GM21528 (cell line): ENCODE data around the gene RPN2.

Experiments
- ATAC-seq: cut with Tn5 transposase; IDR thresholded peaks from one replicate; pipeline ENCODE4 v1.9.1; 2021; ENCODE audit warnings: mild to moderate bottlenecking, moderate library complexity; ENCODE audit not compliant: unreplicated experiment, low FRiP score

The RPN2 gene

DNA sequence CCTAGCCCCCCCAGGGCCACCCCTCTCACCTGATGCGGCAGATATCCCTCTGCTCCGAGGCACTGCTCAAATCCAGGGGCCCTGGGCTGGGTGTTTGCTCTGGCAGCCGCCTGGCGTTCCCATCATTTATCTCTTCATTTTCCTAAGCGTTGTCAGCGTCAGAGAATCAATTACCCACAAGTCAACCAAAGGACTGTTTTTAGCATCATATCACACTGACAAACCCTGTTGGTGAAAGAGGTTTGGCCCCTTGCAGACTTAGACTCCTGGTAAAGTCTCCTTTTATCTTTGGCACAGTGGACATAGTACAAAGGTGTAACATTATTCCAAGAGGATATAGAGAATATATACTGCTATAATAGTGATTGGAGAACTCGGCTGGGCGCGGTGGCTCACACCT is 82.6 kb downstream of the RPN2 start, which contains the start of gene GHRH:
TSS of gene GHRH (minus strand) at position 101 of the 400 bp plus-strand sequence. CDS start 4,925 bp downstream, outside the sequence.
- no peak for ATAC-seq

- ATAC-seq: no peak
Measured at GRCh38 chr20:37262505-37262904, 83.4 kb downstream of the RPN2 start.

- no peak for ATAC-seq
Measured at GRCh38 chr20:37263686-37264085, 84.6 kb downstream of the RPN2 start.

DNA sequence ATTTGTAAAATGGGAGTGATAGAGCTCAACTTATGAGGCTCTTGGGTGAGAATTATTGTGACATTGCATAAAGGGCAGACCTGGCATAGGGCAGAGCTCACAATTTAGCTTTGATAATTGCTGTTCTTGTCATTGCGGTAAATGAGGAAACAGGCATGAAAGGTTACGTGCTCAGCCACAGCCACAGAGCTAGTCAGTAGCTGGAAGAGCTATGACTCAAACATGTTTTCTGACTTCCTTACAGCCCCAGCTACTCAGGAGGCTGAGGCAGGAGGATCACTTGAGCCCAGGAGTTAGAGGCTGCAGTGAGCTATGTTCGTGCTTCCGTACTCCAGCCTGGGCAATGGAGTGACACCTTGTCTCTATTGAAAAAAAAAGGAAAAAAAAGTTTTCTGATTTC is 86.0 kb downstream of the RPN2 start:
- no peak for ATAC-seq

DNA sequence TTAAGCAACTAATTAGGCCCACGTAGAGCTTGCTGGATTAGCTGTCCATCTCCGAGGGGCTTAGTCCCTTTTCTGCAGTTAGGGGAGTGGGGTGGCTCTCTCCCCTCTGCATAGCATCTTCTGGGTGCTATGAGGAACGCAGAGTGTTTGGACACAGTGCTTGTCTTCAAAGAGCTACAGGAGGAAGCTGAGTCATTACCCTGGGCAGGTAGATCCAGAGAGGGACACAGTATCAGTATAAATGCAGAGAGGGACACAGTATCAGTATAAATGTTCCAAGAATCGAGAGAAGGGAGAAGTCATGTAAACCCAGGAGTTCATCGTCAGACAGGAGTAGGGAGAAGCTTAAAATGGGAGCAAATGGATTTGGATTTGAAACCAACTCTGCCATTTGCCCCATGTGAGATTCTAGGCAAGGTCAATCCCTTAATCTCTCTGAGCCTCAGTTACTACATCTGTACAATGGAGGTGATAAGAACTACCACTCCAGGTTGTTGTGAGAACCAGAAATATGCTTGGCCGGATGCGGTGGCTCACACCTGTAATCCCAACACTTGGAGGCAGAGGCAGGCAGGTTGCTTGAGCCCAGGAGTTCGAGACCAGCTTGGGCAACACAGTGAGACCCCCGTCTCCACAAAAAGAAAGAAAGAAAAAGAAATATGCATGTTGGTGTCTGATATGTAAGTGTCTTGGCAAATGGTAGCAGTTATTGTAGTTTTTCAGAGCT is 88.0 kb downstream of the RPN2 start:
- ATAC-seq: no peak

DNA sequence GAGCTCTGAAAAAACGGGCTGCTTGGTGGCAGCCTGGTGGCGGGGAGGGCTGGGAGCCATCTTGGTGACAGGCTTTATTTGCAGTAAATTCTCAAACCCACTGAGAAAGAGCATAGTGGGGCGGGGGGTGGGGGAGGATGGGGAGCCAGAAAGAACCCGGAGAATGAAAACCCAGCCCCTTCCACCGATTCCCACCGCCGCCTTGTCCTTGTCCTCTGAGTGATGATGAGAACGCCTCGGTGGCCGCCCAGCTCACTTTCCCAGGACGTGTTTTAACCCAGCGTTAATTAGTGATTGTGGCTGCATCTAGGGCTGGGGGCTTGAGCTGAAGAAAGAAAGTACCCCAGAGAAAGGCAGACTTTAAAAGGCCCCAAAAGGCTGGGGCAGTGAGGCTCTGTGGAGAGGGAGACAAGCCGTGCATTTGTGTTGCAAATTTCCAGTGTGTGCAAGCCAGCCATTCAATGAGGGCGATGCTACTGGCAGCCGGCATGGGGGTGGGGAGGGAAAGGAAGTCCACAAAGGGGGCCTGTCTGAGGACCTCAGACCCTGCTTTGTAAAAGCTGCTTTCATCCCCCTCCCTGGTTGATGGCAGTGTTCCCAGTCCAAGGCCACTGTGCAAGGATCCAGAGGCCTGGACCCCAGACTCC is 88.7 kb downstream of the RPN2 start:
- ATAC-seq: no peak

DNA sequence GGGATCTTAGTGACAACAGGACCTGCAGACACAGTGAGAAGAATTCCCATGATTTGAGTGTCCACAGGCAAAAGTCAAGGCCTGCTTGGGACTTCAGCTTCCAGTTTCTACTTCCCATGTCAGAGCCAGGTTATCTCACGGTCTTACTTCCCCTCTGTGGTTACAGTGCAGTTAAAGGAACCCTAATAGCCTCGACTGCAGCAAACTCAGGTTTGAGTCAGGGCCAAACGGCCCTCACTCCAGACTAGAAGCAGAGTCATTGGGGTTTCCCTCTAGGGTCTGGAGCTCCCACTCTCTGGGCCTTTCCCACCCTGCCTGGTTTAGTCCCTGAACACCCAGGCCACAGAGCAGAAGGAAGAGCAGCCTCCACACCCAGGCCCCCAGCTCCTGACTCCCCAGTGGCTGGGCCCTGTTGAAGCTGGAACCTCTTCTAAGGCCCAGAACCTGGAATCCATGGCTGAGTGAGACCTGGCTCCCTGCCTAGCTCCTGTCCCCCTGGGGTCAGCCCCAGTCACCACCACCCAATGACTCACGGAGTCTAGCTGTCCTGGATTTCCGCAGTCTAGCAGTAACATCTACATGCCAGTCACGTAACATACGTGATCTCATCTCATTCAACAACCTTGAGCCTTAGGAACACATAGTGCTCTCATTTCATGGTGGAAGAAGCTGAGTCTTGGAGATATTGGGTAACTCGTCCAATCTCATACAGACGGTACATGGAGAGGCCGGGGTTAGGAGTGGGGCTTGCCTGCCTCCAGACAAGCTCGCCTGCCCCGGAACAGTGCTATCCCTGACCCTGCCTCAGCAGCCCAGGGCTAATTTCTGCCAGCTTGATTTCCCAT is 91.7 kb downstream of the RPN2 start:
- ATAC-seq: no peak

GRCh38 chr20:37271421-37271768 is 92.3 kb downstream of the RPN2 start:
- ATAC-seq: no peak

DNA sequence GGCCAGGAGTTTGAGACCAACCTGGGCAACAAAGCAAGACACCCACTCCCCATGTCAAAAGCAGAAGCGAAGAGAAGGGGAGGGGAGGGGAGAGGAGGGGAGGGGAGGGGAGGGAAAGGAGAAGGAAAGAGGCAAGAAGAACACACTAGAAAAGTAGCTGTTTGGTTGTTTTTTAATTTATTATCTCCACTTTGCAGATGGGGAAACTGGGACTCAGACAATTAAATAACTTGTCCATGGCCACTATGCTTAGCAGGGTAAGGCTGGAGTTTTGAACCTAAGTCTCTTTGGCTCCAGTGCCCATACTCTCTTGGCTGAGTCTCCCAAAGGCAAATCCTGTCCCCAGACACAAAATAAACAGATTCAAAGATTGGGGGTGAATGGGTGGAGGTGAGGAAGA is 94.9 kb downstream of the RPN2 start:
- ATAC-seq: no peak

GRCh38 chr20:37274851-37275524 is 95.9 kb downstream of the RPN2 start:
- no peak for ATAC-seq

DNA sequence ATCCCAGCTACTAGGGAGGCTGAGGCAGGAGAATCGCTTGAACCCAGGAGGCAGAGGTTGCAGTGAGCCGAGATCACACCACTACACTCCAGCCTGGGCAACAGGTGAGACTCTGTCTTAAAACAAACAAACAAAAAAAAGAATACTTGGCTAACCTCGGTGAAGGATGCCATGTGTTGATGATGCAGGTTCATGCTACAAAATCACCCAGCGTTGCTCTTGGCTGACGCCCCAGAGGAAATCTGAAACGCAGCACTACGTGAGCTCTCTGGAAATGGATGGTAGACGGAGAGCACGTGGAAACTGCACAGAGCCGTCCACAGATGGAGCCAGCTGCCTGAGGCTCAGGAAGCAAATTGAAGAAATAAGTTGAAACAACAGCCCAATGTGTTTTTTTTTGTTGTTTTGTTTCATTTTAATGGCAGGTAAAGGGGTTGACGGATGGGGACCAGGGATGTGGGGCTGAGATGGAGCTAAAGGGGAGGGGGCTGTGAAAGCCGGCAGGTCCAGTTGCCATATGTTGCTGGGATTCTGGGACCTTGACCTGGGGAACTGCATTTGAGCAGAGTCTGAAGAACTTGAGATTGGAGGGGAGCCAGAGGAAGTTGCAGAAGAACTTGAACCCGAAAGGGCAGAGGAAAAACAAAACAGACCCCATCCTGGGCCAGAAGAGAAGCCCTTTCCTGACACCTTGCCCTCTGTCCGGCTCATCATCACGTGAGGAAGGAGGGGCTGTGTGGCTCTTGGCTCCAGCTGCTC is 97.5 kb downstream of the RPN2 start:
- ATAC-seq: no peak

DNA sequence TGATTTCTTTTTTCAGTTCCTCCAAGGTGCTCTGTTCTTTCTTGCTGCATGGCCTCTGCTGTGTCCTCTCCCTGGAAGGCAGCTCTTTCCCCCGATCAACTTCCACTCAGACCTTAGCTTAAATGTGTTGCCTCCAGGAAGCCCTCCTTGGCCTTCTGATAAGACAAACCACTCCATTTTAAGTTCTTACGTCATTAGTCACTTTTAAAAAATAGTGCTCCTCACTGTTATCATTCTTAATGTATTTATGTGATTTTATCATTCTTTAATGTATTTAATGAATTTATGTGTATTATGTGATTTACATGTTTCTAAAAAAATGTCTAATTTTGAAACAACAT is 98.1 kb downstream of the RPN2 start:
- no peak for ATAC-seq

- ATAC-seq: no peak
Measured at GRCh38 chr20:37278966-37279590, 99.9 kb downstream of the RPN2 start.

DNA sequence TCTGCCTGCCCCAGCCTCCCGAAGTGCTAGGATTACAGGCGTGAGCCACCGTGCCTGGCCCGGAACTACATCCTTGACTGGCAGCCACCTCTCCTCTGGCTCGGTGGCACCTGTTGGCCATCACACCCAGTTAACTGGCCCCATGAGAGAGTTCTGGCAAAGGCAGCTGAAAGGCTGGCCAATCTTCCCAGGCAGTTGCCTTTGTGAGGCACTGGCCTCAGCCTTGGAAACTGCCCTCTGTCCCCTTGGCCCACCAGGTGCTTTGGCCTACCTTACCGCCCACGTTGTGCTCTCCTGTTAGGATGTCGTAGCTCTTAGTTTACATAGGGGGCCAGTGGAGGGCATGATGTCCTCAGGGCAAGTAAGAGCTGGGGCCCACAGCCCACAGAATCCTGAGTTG is 100.7 kb downstream of the RPN2 start:
- no peak for ATAC-seq

GRCh38 chr20:37280403-37280802 is 101.3 kb downstream of the RPN2 start:
- ATAC-seq: no peak

- no peak for ATAC-seq
Measured at GRCh38 chr20:37282556-37282955, 103.4 kb downstream of the RPN2 start.

DNA sequence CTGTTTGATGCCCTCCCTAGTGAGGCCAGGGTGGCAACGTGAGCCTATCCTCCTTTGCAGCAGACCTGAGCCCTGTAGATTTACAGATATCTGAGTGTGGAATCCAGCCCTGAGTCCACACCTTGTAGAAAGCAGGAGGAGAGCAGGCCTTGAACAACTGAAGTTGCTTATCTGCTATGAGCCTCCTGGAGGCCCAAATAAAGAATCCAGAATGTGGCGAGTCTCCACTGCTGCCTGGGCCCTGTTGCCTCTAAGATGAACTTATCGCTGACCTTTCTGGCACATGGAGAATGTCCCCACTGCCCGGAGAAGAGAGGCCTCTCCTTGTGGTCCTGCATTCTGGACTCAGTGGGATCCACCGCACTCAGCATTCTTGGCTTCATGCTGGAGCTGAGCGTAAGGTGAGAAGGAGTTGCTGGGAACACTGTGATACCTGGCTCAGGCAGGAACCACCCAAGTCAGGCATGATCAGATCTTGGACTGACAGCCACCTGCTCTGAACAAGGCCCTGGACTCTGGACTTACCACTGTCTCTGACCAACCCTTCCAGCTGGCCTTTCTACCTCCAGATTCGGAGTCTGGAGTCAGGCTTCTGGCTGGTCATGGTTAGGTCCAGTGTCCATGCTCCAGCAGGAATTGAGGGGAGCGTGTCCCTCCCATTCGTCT is 104.5 kb downstream of the RPN2 start:
- ATAC-seq: no peak

DNA sequence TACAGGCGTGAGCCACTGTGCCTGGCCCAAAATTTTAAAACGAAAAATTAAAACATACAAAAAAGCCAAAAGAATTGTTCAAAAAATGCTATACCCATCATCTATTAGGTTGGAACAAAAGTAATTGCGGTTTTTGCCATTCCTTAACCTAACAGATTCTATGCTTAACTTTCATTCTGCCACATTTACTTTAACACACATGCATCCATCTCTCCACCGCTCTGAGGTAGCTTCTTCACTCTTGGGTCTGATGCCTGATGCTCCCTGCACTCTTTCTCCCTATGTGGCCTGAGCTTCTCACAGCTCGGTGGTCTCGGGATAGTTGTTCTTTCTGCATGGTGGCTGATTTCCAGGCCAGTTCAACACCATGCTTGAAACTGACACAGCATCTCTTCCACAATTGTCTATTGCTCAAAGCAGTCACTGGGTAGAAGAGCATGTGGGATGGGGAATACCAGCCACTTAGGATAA is 105.6 kb downstream of the RPN2 start:
- ATAC-seq: no peak

- ATAC-seq: no peak
Measured at GRCh38 chr20:37285664-37286374, 106.7 kb downstream of the RPN2 start.
